GM23338 (cell line): ENCODE measurements around the gene FAM193B. TPM values are rescaled to one million over a fixed set of nuclear protein-coding genes. Genes with fewer than 3 reads are reported as not detected.

ENCODE experiments used
- ATAC-seq: fragments of 200-7000 bp; cut with Tn5 transposase; 3 replicates; pipeline ENCODE4 v1.9.1; 2020
- DNase-seq: peaks from one replicate; pipeline ENCODE4 v3.0.0-alpha.2; 2015; ENCODE audit warnings: low spot score
- H2AFZ ChIP-seq: fragments of 200-600 bp; sonication (generic); 2 replicates; pipeline ENCODE4 v1.8.0; 2016; ENCODE audit warnings: antibody characterized with exemption, mild to moderate bottlenecking, moderate library complexity
- H3F3A ChIP-seq: fragments of 200-600 bp; sonication (generic); replicated peaks from 2 replicates; pipeline ENCODE4 v1.8.0; 2017; ENCODE audit warnings: antibody characterized with exemption, mixed run types, low read depth
- H3K27ac ChIP-seq: fragments of 200-600 bp; sonication (generic); 2 replicates; pipeline ENCODE4 v1.6.1; 2016; ENCODE audit warnings: low read depth
- H3K27me3 ChIP-seq: fragments of 200-600 bp; sonication (generic); 2 replicates; pipeline ENCODE4 v1.8.0; 2016; ENCODE audit warnings: mild to moderate bottlenecking, mixed run types, moderate library complexity; ENCODE audit not compliant: insufficient read depth
- H3K36me3 ChIP-seq: fragments of 200-600 bp; sonication (generic); 2 replicates; pipeline ENCODE4 v1.8.0; 2016; ENCODE audit warnings: mild to moderate bottlenecking; ENCODE audit not compliant: insufficient read depth
- H3K4me1 ChIP-seq: fragments of 200-600 bp; sonication (generic); 2 replicates; pipeline ENCODE4 v1.8.0; 2016; ENCODE audit warnings: mild to moderate bottlenecking, moderate library complexity; ENCODE audit not compliant: insufficient read depth
- H3K4me2 ChIP-seq: fragments of 200-600 bp; sonication (generic); 2 replicates; pipeline ENCODE4 v1.7.1; 2017; ENCODE audit warnings: mixed run types
- H3K4me3 ChIP-seq: fragments of 200-600 bp; sonication (generic); 2 replicates; pipeline ENCODE4 v1.6.1; 2016; ENCODE audit warnings: mixed run types
- H3K79me2 ChIP-seq: fragments of 200-600 bp; sonication (generic); replicated peaks from 2 replicates; pipeline ENCODE4 v1.8.0; 2017; ENCODE audit warnings: mild to moderate bottlenecking; ENCODE audit not compliant: insufficient read depth
- H3K9me2 ChIP-seq: fragments of 200-600 bp; sonication (generic); 2 replicates; pipeline ENCODE4 v1.8.0; 2017; ENCODE audit not compliant: insufficient read depth
- H4K20me1 ChIP-seq: fragments of 200-600 bp; sonication (generic); replicated peaks from 2 replicates; pipeline ENCODE4 v1.8.0; 2017; ENCODE audit warnings: mild to moderate bottlenecking; ENCODE audit not compliant: insufficient read depth
- H3K27ac Mint-ChIP-seq: 2 replicates; pipeline ENCODE4 v1.8.0; 2020; ENCODE audit warnings: inconsistent platforms, mild to moderate bottlenecking, moderate library complexity, mixed read lengths
- H3K27me3 Mint-ChIP-seq: 3 replicates; pipeline ENCODE4 v1.8.0; 2022; ENCODE audit warnings: low read depth, mild to moderate bottlenecking, moderate library complexity, mixed read lengths, inconsistent platforms; ENCODE audit not compliant: insufficient read depth, poor library complexity
- H3K36me3 Mint-ChIP-seq: 3 replicates; pipeline ENCODE4 v1.8.0; 2021; ENCODE audit warnings: low read depth, mild to moderate bottlenecking, inconsistent platforms, moderate library complexity, mixed read lengths
- H3K4me1 Mint-ChIP-seq: 3 replicates; pipeline ENCODE4 v1.8.0; 2020; ENCODE audit warnings: mild to moderate bottlenecking, inconsistent platforms, mixed read lengths
- H3K4me3 Mint-ChIP-seq: 3 replicates; pipeline ENCODE4 v1.8.0; 2021; ENCODE audit warnings: moderate library complexity, mild to moderate bottlenecking, inconsistent platforms, mixed read lengths
- H3K9me3 Mint-ChIP-seq: 3 replicates; pipeline ENCODE4 v1.8.0; 2020; ENCODE audit warnings: moderate library complexity, mild to moderate bottlenecking, inconsistent platforms, mixed read lengths
- CREB1 ChIP-seq: fragments of 250-450 bp; sonication (Bioruptor Pico); IDR thresholded peaks from 2 replicates; pipeline ENCODE4 v1.5.0; 2020; ENCODE audit warnings: low read depth, mild to moderate bottlenecking, moderate library complexity
- CTCF ChIP-seq, 2 experiments: fragments of 200-600 bp in 1 of 2; sonication (generic) in 1 of 2; conservative IDR thresholded peaks; 2 replicates each; pipeline versions ENCODE4 v1.5.1 to v1.6.1; 2016 to 2017; ENCODE audit warnings: antibody characterized with exemption in 2 of 2, low read depth in 2 of 2, mild to moderate bottlenecking in 2 of 2, moderate library complexity in 1 of 2
- EZH2 ChIP-seq: fragments of 200-600 bp; sonication (generic); IDR thresholded peaks from one replicate; pipeline ENCODE4 v1.8.0; 2017; ENCODE audit warnings: antibody characterized with exemption, mild to moderate bottlenecking, low read depth; ENCODE audit not compliant: unreplicated experiment
- EZH2phosphoT487 ChIP-seq: fragments of 200-600 bp; sonication (generic); IDR thresholded peaks from one replicate; pipeline ENCODE4 v1.8.1; 2018; ENCODE audit warnings: antibody characterized with exemption; ENCODE audit not compliant: unreplicated experiment
- JUNB ChIP-seq: IDR thresholded peaks from one replicate; pipeline ENCODE4 v1.6.1; 2016; ENCODE audit warnings: antibody characterized with exemption; ENCODE audit not compliant: unreplicated experiment
- NANOG ChIP-seq: IDR thresholded peaks from 2 replicates; pipeline ENCODE4 v1.6.1; 2016; ENCODE audit warnings: antibody characterized with exemption, borderline replicate concordance
- POLR2AphosphoS5 ChIP-seq: IDR thresholded peaks from 2 replicates; pipeline ENCODE4 v1.6.1; 2016; ENCODE audit warnings: antibody characterized with exemption, low read depth
- STAT1 ChIP-seq: IDR thresholded peaks from one replicate; pipeline ENCODE4 v1.6.1; 2016; ENCODE audit warnings: antibody characterized with exemption; ENCODE audit not compliant: unreplicated experiment
- ZNF462 ChIP-seq: fragments of 250-450 bp; sonication (Bioruptor Pico); IDR thresholded peaks from 2 replicates; pipeline ENCODE4 v1.5.0; 2020; ENCODE audit warnings: mild to moderate bottlenecking, moderate library complexity
- polyA plus RNA-seq: library from polyadenylated mRNA; unstranded; fragments of >200 nt; fragmentation: Nextera tagmentation; extraction: Ambion mirVana; gene quantifications from 2 replicates; pipeline ENCODE4 v1.2.1, GENCODE V29; 2016
- total RNA-seq: library from RNA; depleted of rRNA; stranded (reverse); fragments of >200 nt; shearing (Covaris generic); gene quantifications from 2 replicates; pipeline ENCODE4 v1.2.3, GENCODE V29; 2014

FAM193B gene
- total and polyA plus RNA-seq, 2 experiments from 2014 or later, result 44.4 to 58.6 TPM

- ATAC-seq (no peak), DNase-seq (no peak)
- Histone ChIP-seq H3F3A (peaks cover 3% of the 10 kb centered on the region), H3K4me1 (no peaks in the 10 kb centered on the region), H2AFZ (no peak overlapping the region), H3K27me3 (no peaks in the 10 kb centered on the region), H3K9me2 (no peaks in the 10 kb centered on the region), H3K4me3 (no peak overlapping the region), H3K27ac (no peak overlapping the region), H3K36me3 (peaks cover 12% of the 10 kb centered on the region; the same call in 1 of the 2 replicates), H3K79me2 (no peaks in the 10 kb centered on the region), H3K4me2 (no peak overlapping the region), H4K20me1 (peaks cover 8% of the 10 kb centered on the region)
- no peaks in the 10 kb centered on the region for H3K9me3 Mint-ChIP-seq
- no peaks in the 10 kb centered on the region; the same call in 2 of the 3 replicates for H3K4me1 Mint-ChIP-seq
- no peak for TF ChIP-seq JUNB
- TF ChIP-seq EZH2phosphoT487, result no peak
- TF ChIP-seq NANOG, result no peak
- H3K27me3 Mint-ChIP-seq, result peaks cover 9% of the 10 kb centered on the region
- peaks cover 39% of the 10 kb centered on the region for H3K36me3 Mint-ChIP-seq
- no peak overlapping the region for H3K27ac Mint-ChIP-seq
- H3K4me3 Mint-ChIP-seq, result no peak overlapping the region
These were observed 29.8 kb downstream of the FAM193B start for GRCh38 chr5:177524539-177524900.

- Mint-ChIP-seq H3K36me3 (peaks cover 44% of the 10 kb centered on the region), H3K27me3 (peaks cover 9% of the 10 kb centered on the region), H3K27ac (no peak overlapping the region), H3K4me3 (no peak overlapping the region), H3K9me3 (no peaks in the 10 kb centered on the region), H3K4me1 (no peaks in the 10 kb centered on the region; the same call in 2 of the 3 replicates)
- Histone ChIP-seq H3K79me2 (no peaks in the 10 kb centered on the region), H3K4me3 (no peak overlapping the region), H3K27me3 (no peaks in the 10 kb centered on the region), H3K27ac (no peak overlapping the region), H3K4me1 (no peaks in the 10 kb centered on the region), H2AFZ (no peak overlapping the region), H3K9me2 (no peaks in the 10 kb centered on the region), H4K20me1 (peaks cover 8% of the 10 kb centered on the region), H3K4me2 (no peak overlapping the region), H3K36me3 (peaks cover 12% of the 10 kb centered on the region; the same call in 1 of the 2 replicates), H3F3A (peaks cover 9% of the 10 kb centered on the region)
- DNase-seq (no peak), ATAC-seq (no peak)
- TF ChIP-seq EZH2 (no peak), NANOG (no peak), CTCF (conservative IDR thresholded peaks at IDR 0.05; ENCODE audit: low read depth in 2 of 2) (no peak), JUNB (no peak), ZNF462 (no peak), CREB1 (CRISPR knock-in tag) (no peak), POLR2AphosphoS5 (no peak), STAT1 (no peak), EZH2phosphoT487 (no peak)
These were observed 30.4 kb downstream of the FAM193B start for GRCh38 chr5:177523711-177524538.
